Measurements from ENCODE around the gene EPS8. TPM values are rescaled to one million over a fixed set of nuclear protein-coding genes. Genes with fewer than 3 reads are reported as not detected.

The EPS8 gene
- total RNA-seq, 1 donor from 2014 or later = 71.0 TPM

DNA sequence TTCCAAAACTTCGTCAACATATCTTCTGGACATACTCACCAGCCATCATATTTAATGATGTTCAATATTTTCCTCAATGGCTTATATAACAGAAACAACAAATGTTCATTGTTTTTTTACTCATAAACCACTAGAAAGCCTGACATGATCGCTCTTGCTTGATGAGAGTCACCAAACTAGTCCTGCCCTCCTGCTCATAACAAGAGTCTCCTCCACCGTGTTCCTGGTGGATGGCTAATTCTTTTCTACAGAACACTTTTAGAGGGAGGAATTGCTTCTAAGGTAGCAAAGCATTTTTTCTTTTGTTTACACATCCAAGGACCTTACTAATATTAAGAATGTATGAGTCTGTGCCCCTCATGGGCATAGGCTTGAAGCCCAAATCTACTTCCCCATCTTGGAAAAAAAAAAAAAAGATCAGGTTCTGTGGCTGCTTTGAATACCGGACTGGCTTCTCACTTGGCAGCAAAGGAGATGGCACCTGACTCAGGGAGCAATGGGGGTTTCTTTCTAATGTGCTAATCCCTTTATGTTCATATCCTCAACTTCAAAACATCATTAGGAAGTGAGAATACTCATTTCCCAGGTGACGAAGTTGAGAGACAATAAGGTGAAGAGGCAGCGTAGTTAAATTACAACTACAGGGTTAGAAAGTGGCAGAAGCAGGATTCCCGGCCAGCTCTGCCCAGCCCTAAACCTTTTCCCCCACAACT, 188.8 kb downstream of the EPS8 start:
- DNase-seq = no peak

DNA sequence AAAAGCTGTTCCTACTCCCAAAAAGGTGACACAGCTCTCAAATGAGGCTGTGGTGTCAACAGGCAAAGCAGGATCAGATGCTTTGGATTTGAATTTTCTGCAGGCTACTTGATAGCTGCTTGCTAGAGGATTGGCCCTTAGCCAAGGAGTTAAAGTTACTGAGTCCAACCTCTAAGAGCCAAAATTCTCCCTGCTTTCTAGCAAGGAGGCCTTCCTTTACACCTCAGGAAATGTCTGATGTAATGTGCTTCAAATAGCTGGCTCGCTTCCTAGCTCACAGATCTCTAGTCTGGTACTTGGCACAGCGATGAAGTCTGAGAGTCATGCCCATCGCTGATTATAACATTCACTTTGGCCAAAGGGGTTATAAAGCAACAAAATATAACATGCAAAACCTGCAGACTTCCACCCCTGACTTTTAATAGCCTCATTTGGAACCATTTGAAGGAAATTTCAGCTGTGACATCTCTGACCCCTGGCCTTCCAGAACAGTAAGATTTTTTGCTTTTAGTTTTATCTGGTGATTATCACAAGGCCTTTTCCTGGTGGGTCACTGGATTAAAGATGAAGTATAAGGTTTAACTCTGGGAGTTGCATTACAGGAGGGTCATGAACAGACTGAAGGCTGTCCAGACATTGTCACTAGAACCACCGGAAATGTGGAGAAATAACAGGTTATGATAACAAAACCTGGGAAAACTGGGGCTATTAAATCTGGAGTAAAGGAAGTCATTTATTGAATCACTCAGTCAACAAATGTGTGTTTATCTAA, 189.7 kb downstream of the EPS8 start:
- peak; percentile 81 for DNase-seq

DNA sequence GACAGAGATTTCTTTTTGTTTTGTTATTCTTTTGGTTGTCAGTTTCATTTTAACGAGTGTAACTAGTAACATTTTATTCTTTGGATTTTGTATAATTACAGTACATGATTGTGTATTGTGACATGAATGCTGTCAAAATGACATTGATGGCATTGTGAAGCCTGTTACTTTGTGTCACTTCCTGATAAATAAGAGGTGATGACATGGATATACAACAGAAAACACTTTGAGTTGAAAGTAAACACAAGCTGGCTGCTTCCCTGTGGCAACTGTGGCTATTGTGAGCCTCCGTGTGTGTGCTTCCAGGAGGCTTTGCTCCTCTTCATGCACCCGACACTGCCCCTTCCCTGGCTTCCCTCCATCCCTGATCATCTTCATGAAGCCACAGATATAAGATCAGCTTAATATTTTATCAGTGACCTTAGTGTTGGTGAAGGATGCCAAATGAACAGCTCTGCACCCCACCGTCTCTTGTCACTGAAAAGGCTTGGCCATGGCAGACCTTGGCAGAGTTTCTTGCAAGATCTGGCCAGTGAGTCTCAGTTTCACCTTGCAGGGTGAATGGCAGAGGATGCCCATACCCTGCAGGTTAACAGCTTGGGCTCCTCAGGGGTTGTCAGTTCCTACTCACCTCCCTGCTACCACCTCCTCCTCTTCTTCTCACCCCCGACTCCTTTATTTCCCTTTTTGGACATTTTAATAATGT, 191.9 kb downstream of the EPS8 start:
- DNase-seq = no peak

DNA sequence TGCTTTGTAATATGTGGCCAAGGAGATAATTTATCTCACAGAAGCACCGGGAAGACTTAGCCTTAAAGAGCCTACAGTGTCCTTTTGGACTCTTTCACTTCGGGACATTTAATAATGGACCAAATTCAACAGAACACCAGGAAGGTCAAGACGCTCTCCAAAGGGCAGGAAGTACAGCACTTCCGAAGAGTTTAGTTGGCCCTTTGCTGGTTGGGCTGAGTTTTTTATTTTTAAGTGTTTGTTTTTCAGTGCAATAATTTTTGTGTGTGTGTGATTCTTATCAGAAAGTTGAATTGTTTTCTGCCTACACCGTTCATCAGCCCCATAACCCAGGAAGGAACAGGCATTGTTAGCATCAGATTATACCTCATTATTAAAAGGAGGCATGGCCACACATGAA, 193.0 kb downstream of the EPS8 start:
- DNase-seq = no peak

DNA sequence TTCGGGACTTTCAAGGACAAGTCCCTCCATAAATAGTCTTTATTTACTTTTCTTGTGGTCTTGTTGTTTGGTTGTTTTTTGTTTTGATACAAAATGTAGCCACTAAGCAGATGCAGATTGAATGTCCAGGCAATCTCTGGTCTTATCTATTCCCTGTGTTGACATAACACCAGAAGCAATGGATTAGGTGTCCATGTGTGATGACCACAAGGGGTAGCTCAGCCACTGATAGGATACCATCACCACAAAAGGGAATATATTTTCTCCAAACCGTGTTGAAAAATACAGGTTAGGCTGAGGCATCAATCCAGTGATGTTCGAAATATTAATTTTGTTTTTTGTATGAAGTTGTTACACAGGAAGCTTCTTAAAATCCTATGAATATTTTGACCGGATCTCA, 196.3 kb downstream of the EPS8 start:
- no peak for DNase-seq

DNA sequence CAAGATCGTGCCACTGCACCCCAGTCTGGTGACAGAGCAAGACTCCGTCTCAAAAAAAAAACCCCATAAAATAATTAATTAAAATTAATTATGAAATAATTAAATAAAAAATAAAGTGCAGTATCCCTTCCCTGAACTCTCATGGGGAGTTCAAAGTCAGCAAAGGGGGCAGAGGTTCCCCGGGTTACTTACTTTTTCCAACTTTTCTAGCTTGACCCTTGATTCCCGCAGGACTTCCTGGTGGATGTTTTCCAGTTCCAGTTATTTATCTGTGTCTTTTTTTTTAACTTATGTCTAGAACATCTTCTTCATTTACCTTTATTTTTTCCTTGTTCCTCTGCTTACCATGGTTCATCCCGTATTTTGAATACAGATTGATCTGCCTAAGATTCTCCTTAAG, 197.4 kb downstream of the EPS8 start:
- DNase-seq = no peak

DNA sequence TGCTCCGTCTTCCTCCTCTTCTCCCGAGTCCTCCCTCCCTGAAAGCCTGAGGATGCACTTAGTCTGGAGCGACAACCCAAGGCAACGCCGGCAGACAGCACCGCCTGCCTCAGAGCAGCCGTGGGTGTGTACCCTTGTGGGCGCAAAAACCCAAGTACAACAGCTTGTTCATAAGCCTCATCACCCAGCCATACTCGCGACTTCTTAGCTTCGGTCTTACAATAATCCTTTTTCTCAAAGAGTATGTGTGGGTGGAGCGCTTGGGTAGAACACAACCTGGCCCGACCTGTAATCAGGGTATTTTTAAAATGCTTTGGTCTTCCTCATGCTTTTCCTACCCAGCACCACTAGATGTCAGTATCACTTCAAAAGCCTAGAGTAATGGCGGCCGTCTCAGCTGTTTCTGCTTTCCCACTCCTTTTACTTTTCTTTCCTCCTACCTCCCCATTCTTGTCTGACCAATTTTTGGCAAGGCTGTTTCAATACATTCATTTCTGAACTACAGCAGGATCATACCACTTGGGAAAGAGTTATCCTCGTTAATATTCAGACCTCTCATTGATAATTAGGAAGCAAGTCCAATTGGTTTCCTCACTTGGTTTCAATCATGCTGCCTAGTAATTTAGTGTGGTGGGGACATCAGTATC, 198.9 kb downstream of the EPS8 start:
- DNase-seq = peak; percentile 83

DNA sequence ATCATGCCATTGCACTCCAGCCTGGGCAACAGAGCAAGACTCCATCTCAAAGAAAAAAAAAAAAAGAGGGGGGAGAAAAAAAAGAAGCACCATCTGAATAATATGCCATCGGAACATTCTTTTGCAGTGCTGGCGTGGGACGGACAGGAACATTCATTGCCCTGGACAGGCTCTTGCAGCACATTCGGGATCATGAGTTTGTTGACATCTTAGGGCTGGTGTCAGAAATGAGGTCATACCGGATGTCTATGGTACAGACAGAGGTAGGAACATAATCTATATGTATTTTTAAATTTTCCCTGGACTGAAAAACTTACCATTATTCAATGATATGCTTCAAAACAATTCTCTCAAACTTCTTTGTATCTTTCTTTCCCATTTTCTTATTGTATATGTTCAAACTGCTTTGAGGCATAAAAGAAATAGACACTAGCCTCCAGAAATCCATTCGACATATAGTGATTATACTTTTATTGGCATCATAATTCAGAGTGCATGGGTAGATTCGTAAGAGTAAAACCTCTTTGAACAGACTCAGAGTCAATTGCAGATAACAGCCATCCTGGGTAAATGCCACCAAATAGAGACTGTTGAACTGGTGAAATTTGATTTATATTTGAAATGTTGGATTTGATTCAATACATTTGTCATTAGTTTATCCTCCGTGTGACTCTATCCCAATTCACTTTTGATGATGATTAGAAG, 199.7 kb downstream of the EPS8 start:
- DNase-seq = no peak

DNA sequence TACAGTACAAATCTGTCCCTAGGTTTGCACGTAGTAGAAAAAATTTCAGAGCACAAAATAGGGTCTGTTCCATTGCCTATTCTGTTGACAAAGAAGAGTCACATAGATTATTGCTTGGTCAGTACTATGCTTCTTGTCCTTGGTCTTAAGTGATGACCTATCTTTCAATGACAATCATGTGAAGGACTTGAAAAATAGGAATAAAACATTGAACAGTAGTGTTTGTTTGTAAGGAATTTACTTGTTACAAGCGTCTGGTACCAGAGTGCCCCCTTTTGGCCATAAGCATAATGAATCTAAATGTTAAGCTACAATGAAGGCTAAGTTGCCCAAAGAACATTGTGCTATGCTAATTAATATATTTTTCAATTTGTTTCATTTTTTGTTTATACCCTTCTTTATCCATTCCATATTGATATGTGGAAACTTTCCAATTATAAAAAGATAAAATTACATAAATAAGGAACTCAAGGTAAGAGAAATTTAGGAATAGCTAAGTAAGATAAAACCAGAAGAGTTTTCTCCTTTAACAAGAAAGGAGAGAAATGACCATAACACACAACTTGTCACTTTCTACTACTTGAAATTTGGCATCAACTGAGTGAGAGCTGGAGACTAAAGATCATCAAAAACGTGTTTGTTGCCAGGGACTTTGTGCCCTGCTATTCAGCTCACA, 204.7 kb downstream of the EPS8 start:
- DNase-seq = peak; percentile 32

DNA sequence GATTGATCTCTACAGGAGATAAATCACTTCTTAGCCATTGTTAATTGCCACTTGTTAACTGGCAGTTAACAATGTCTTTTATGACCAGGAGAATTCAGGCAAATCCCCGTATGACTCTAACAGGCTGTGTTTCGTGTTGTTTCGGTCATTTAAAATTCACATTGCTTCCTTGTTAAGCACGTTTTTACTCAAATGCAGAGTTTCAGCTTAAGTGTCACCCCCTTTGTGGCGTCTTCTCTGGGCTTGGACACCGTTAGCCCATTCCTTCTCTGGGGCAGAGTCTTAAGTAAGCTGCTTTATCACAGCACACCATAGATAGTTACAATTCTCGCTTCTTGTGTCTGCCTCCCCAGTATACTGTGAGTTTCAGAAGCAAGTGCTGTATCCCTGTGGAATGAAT, 205.4 kb downstream of the EPS8 start:
- no peak for DNase-seq

DNA sequence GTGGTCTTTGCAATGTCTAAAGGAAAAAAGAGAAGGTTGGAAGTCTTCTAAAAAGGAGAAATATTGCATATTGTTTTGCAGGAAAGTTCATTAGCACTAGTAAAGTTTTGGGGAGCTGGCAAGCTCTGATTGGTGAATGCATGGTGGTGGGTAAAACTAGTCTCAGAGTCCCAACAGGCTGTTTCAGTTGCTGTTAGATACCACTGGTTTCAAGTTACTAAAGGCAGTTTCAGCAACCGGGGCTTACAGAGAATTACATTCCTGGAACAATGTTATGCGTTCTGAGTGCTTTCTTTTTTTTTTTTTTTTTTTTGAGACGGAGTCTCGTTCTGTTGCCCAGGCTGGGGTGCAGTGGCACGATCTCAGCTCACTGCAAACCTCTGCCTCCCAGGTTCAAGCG, 208.2 kb downstream of the EPS8 start:
- no peak for DNase-seq

DNA sequence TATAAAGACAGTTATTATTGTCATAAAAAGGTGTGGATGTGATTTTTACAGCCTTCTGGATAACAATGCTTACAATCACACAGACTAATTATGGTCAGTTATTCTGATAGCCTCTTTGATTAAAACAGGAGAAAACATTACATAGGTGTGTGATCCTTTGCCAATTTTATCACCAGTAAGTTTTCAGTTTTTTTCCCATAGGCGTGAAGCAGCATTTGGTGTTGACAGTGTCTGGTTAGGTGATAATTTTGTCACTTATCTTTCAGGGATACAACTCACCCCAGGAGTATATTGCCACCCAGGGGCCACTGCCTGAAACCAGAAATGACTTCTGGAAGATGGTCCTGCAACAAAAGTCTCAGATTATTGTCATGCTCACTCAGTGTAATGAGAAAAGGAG, 208.8 kb downstream of the EPS8 start:
- no peak for DNase-seq

DNA sequence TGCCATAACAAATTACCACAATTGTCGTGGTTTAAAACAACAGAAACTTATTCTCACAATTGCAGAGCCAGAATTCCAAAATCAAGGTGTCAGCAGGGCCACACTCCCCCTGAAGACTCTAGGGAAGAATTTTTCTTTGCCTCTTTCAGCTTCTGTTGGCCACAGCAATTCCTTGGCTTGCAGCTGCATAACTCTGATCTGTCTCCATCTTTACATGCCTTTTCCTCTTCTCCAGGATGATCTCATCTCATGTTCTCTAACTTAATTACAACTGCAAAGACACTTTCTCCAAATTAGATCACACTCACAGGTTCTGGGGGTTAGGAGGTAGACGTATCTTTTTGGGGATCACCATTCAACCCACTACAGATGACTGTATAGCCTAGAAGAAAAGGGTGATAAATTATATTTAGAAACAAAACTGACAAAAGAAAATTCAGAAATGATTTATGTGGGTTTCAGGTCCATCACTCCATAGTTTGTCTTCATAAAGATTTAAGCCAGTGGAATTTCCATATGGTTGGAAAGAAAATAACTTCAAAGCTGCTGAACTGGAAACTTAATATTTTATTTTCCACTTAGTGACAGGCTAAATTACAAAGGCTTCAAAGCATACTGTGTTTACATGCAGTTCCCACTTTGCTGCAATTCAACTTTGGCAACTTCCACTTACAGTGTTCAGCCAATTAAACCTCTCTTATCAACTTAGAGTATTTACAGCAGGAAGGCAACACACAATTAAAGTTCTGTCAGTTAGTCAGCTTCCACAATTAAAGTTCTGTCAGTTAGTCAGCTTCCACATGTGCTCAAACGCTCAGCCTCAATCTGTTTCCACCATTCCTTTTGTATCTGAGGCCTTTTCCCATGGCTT, 213.3 kb downstream of the EPS8 start:
- no peak for DNase-seq

DNA sequence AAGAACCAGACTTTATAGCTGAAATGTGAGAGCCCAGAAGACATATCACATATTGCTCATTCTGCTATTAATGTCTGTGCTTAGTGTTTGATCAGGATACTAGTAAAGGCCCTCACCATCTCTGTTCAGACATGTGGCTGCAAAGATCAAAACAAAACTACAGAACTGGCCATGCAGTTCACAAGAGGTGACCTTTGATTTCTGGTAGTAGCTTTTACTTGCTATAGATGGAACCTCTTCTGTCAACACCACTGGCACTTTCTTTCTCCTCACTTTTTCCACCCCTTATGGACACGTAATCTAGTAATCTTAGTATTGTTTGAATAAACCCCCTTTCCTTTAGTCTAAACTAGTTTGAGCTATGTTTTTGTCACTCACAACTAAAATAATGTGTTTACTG, 214.8 kb downstream of the EPS8 start:
- no peak for DNase-seq

Small RNA genes within 50 kb of the gene (small RNA-seq; reads per million reads assigned to genes)
- gene RNU6-251P (ENCODE audit: low replicate concordance) = not detected

Other genes starting within 250 kb of the EPS8 start
- 56.9 TPM for gene STRAP, start 93.0 kb upstream of the EPS8 start, total RNA-seq
- gene DERA, start 121.9 kb upstream of the EPS8 start, total RNA-seq = 33.8 TPM

All from skin of body (tissue), 3 donors.